Fibroblast of pulmonary artery (primary cell): ENCODE results near the gene MUC2.
A peak's percentile ranks its signal among the peaks of the same experiment; 100 is the strongest.

ENCODE experiments used
- DNase-seq: peaks from one replicate; pipeline ENCODE4 v3.0.0-alpha.2; 2010; ENCODE audit warnings: low read depth
- H3K4me3 ChIP-seq: replicated peaks from 2 replicates; pipeline ENCODE4 v1.5.1; 2011; ENCODE audit warnings: low read depth, mild to moderate bottlenecking, control low read depth, low read length, moderate library complexity
- TF ChIP-seq, protein P1 (sequence below): IDR thresholded peaks from 2 replicates; pipeline ENCODE4 v1.5.1; 2011; ENCODE audit warnings: mild to moderate bottlenecking, control low read depth, low read length, inconsistent platforms; ENCODE audit errors: missing control alignments

MUC2 gene

DNA sequence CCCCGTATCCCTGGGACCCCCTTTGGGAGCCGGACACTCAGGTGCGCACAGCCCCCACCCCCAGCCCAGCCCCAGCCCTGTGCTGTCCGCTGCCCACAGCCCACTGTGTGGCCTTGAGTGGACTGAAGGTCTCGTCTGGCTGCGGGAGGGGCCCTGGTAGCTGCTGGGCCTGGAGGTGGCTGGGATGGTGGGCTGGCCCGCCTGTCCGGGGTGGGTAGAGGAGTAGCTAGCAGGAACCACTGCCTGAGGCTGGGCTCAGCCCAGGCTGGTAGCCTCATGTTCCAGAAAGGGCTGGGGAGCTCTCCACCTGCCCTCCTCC is 33.6 kb upstream of the MUC2 start:
- H3K4me3 ChIP-seq: no peak overlapping the region
- no peak for DNase-seq
- TF ChIP-seq, protein P1, sequence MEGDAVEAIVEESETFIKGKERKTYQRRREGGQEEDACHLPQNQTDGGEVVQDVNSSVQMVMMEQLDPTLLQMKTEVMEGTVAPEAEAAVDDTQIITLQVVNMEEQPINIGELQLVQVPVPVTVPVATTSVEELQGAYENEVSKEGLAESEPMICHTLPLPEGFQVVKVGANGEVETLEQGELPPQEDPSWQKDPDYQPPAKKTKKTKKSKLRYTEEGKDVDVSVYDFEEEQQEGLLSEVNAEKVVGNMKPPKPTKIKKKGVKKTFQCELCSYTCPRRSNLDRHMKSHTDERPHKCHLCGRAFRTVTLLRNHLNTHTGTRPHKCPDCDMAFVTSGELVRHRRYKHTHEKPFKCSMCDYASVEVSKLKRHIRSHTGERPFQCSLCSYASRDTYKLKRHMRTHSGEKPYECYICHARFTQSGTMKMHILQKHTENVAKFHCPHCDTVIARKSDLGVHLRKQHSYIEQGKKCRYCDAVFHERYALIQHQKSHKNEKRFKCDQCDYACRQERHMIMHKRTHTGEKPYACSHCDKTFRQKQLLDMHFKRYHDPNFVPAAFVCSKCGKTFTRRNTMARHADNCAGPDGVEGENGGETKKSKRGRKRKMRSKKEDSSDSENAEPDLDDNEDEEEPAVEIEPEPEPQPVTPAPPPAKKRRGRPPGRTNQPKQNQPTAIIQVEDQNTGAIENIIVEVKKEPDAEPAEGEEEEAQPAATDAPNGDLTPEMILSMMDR: no peak

GRCh38 chr11:1041471-1041870 is 33.2 kb upstream of the MUC2 start:
- TF ChIP-seq, protein P1: no peak
- DNase-seq: no peak

GRCh38 chr11:1041936-1042608 is 32.6 kb upstream of the MUC2 start:
- TF ChIP-seq, protein P1: no peak
- no peak overlapping the region for H3K4me3 ChIP-seq
- DNase-seq: peak; percentile 28

More at GRCh38 chr11:1041471-1041870, 33.2 kb upstream of the MUC2 start:
- H3K4me3 ChIP-seq: no peak overlapping the region

DNA sequence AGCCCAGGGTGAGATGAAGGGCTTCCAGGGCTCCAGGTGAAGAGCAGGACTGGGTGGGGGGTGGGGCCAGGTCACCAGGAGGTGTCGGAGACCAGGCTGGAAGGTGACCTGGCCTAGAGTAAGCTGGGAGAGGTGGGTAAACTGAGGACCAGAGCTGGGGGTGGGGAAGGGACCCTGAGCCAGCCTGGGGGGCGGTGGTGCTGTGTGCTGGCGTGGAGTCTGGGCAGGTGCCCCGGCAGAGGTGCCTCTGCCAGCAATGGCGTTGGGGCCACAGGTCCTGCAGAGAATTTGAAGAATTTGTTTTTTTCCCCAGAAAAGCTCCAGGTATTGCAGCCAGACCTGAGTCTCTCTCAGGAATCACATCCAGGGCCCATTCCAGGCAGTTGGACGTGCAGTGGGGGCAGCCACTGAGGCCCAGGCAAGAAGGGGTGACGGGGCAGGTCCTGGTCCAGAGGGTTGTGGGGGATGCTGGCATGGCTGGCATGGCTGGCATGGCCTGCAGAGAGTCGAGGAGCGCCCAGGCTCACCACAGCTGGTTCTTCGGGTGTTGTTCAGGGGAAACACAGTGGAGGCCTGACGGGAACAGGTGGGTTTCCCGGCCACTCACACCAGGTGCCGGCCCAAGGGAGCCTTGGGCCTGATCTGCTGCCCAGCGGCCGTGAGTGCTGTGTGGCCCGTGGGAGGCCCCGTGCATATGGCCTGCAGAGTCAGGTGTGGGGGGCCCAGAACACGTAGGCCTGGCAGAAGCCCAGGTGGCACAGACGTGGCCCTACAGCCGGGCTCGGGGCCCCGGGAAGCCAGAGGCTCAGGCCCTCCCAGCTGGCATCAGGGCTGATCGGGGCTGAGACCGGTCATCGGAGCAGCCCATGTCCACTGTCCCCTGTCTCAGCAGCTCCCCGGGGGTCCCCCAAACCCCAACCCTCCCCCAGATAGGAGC is 31.8 kb upstream of the MUC2 start:
- H3K4me3 ChIP-seq: no peak overlapping the region
- DNase-seq: no peak
- TF ChIP-seq, protein P1: no peak

GRCh38 chr11:1043563-1044096 is 31.0 kb upstream of the MUC2 start:
- no peak for DNase-seq
- no peak overlapping the region for H3K4me3 ChIP-seq
- TF ChIP-seq, protein P1: no peak

- H3K4me3 ChIP-seq: no peak overlapping the region
- DNase-seq: no peak
- TF ChIP-seq, protein P1: no peak
Observed at GRCh38 chr11:1044160-1044559, 30.5 kb upstream of the MUC2 start.
